PC-3 (cell line): ENCODE data around the gene WAS. TPM values are rescaled to one million over a fixed set of nuclear protein-coding genes. Genes with fewer than 3 reads are reported as not detected.

Source experiments
- ATAC-seq: fragments of 200-7000 bp; cut with Tn5 transposase; 2 replicates; pipeline ENCODE4 v1.9.1; 2020; ENCODE audit warnings: mild to moderate bottlenecking, moderate library complexity
- BruUV-seq: library from RNA; stranded (reverse); fragments of 400-500 nt; replicated peaks from 2 replicates; lab custom pipeline; 2021; lab: Mats Ljungman, UMichigan
- CTCF ChIA-PET: fragments of 300-600 bp; sonication (Branson Sonifier 250); formaldehyde crosslinking; loops from one replicate; lab custom pipeline; 2022; ENCODE audit warnings: antibody characterized with exemption; lab: Charles Lee
- POLR2A ChIA-PET: fragments of 300-600 bp; sonication (Branson Sonifier 250); formaldehyde crosslinking; loops from one replicate; lab custom pipeline; 2022; ENCODE audit warnings: antibody characterized with exemption; ENCODE audit not compliant: unreplicated experiment; lab: Charles Lee
- DNase-seq: peaks from one replicate; pipeline ENCODE4 v3.0.0-alpha.2; 2015
- H2AFZ ChIP-seq: fragments of 300-600 bp; sonication (generic); 2 replicates; pipeline ENCODE4 v1.6.0; 2016; ENCODE audit warnings: antibody characterized with exemption, low read length
- H3F3A ChIP-seq: fragments of 300-600 bp; sonication (generic); one replicate; pipeline ENCODE4 v1.6.0; 2017; ENCODE audit warnings: antibody characterized with exemption, low read length, control low read depth, mild to moderate bottlenecking; ENCODE audit not compliant: unreplicated experiment
- H3K27ac ChIP-seq: fragments of 300-600 bp; sonication (generic); 2 replicates; pipeline ENCODE4 v1.5.1; 2016; ENCODE audit warnings: mild to moderate bottlenecking, low read length
- H3K27me3 ChIP-seq: fragments of 300-600 bp; sonication (generic); 2 replicates; pipeline ENCODE4 v1.6.1; 2016; ENCODE audit warnings: low read length, mixed read lengths
- H3K36me3 ChIP-seq: fragments of 300-600 bp; sonication (generic); 2 replicates; pipeline ENCODE4 v1.6.1; 2016; ENCODE audit warnings: low read depth, mixed run types, low read length, mixed read lengths
- H3K4me1 ChIP-seq: fragments of 300-600 bp; sonication (generic); 2 replicates; pipeline ENCODE4 v1.5.1; 2016; ENCODE audit warnings: low read length; ENCODE audit not compliant: insufficient read depth
- H3K4me2 ChIP-seq: fragments of 300-600 bp; sonication (generic); 2 replicates; pipeline ENCODE4 v1.6.0; 2016; ENCODE audit warnings: low read length
- H3K4me3 ChIP-seq: fragments of 300-600 bp; sonication (generic); 2 replicates; pipeline ENCODE4 v1.5.1; 2016; ENCODE audit warnings: mild to moderate bottlenecking, low read length, mixed read lengths
- H3K79me2 ChIP-seq: fragments of 300-600 bp; sonication (generic); 2 replicates; pipeline ENCODE4 v1.6.1; 2017; ENCODE audit warnings: low read length, mixed read lengths
- H3K9ac ChIP-seq: fragments of 300-600 bp; sonication (generic); 2 replicates; pipeline ENCODE4 v1.6.0; 2016; ENCODE audit warnings: mild to moderate bottlenecking, low read length
- H3K9me2 ChIP-seq: fragments of 300-600 bp; sonication (generic); replicated peaks from 2 replicates; pipeline ENCODE4 v1.6.1; 2016; ENCODE audit warnings: mixed run types, low read length, mixed read lengths
- H3K9me3 ChIP-seq: fragments of 300-600 bp; sonication (generic); 2 replicates; pipeline ENCODE4 v1.6.1; 2016; ENCODE audit warnings: low read length, mixed read lengths
- H4K20me1 ChIP-seq: fragments of 300-600 bp; sonication (generic); 2 replicates; pipeline ENCODE4 v1.6.1; 2016; ENCODE audit warnings: low read length, mixed read lengths
- EZH2 ChIP-seq: fragments of 300-600 bp; sonication (generic); IDR thresholded peaks from one replicate; pipeline ENCODE4 v1.6.1; 2017; ENCODE audit warnings: antibody characterized with exemption, mild to moderate bottlenecking, low read length; ENCODE audit not compliant: unreplicated experiment
- EZH2phosphoT487 ChIP-seq: fragments of 300-600 bp; sonication (generic); IDR thresholded peaks from 2 replicates; pipeline ENCODE4 v1.6.1; 2018; ENCODE audit warnings: mild to moderate bottlenecking, antibody characterized with exemption, low read length, borderline replicate concordance
- intact Hi-C: fragments of 100-400 bp; cut with micrococcal nuclease; formaldehyde crosslinking; loops from 2 replicates; pipeline ENCODE4 v1.9.0; 2023
- total RNA-seq: library from RNA; depleted of rRNA; stranded (reverse); fragments of >200 nt; gene quantifications from 2 replicates; pipeline ENCODE4 v1.2.3, GENCODE V29; 2014
- TF ChIP-seq, protein P1 (sequence below): fragments of 300-600 bp; sonication (generic); conservative IDR thresholded peaks from 2 replicates; pipeline ENCODE4 v1.5.1; 2017; ENCODE audit warnings: antibody characterized with exemption, low read depth, mild to moderate bottlenecking, low read length

WAS gene
- total RNA-seq, 1 experiment from 2014 or later: 0.66 TPM

DNA sequence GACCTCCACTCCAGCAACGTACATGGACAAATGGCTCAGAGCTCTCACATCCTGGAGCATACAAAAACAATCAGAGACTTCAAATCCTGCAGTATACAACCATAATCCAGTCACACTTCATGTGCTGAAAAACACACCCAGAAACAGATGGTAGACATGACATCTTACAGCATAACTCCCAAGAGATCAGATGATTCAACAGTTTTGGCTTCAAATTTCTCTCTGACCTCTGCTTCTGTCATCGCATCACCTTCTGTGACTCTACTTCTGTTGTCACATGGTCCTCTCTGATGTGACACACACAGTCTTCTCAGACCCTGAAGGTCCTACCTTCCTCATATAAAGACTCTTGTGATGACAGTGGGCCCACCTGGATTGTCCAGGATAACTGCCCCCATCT is 31.5 kb downstream of the WAS start:
- peaks cover 17% of the 10 kb centered on the region; the same call in 1 of the 2 replicates for H3K4me1 ChIP-seq
- POLR2A ChIA-PET: no interaction called here
- no peak overlapping the region for H2AFZ ChIP-seq
- no peaks in the 10 kb centered on the region for H3K36me3 ChIP-seq
- BruUV-seq: no TSS peak
- H3K9ac ChIP-seq: no peak overlapping the region; the same call in 1 of the 2 replicates
- no peaks in the 10 kb centered on the region for H4K20me1 ChIP-seq
- H3K79me2 ChIP-seq: no peaks in the 10 kb centered on the region
- no peak overlapping the region for H3K4me2 ChIP-seq
- no peak for ATAC-seq
- CTCF ChIA-PET: no interaction called here
- no peak overlapping the region for H3K4me3 ChIP-seq
- no peaks in the 10 kb centered on the region for H3K27me3 ChIP-seq
- H3F3A ChIP-seq: no peaks in the 10 kb centered on the region
- no peak for TF ChIP-seq EZH2phosphoT487
- TF ChIP-seq, protein P1, sequence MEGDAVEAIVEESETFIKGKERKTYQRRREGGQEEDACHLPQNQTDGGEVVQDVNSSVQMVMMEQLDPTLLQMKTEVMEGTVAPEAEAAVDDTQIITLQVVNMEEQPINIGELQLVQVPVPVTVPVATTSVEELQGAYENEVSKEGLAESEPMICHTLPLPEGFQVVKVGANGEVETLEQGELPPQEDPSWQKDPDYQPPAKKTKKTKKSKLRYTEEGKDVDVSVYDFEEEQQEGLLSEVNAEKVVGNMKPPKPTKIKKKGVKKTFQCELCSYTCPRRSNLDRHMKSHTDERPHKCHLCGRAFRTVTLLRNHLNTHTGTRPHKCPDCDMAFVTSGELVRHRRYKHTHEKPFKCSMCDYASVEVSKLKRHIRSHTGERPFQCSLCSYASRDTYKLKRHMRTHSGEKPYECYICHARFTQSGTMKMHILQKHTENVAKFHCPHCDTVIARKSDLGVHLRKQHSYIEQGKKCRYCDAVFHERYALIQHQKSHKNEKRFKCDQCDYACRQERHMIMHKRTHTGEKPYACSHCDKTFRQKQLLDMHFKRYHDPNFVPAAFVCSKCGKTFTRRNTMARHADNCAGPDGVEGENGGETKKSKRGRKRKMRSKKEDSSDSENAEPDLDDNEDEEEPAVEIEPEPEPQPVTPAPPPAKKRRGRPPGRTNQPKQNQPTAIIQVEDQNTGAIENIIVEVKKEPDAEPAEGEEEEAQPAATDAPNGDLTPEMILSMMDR: no peak
- no peaks in the 10 kb centered on the region for H3K9me2 ChIP-seq
- intact Hi-C loops: no loop called here
- peak; percentile 31 for DNase-seq
- peak overlapping the region; percentile 18; the same call in 1 of the 2 replicates for H3K27ac ChIP-seq
- no peaks in the 10 kb centered on the region for H3K9me3 ChIP-seq

DNA sequence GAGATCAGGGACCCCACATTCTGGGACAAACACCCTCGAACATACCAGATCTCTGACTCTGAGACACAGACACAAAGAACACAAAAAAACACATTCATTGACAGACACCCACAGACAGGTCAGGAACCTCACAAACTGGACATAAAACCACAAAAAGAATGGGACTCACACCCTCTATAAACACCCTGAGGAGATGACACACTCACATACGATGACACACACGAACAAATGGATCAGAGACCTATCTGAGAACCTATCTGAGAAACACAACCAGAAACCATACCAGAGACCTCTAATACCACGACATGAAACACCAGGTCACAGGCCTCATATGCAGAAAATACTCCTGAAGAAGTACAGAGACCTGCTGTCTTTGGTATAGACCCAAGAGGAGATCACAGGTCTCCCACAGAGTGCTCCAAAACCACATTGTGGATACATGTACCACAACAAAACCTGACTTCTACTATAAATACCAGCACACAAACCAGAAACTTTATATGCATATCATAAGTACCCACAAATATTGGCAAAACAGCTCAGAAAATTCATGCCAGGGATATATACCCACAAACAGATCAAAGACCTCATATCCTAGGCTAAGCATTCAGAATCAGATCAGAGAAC is 32.4 kb downstream of the WAS start:
- no peak for TF ChIP-seq EZH2phosphoT487
- no peak for TF ChIP-seq EZH2
- Histone ChIP-seq H3K27ac (peak overlapping the region; percentile 37; the same call in 1 of the 2 replicates), H3K9ac (no peak overlapping the region), H2AFZ (no peak overlapping the region), H3F3A (no peaks in the 10 kb centered on the region), H3K4me2 (0 out of 2 replicates have a peak overlapping the region, but pooled peaks have one; percentile 15), H3K27me3 (no peaks in the 10 kb centered on the region), H3K79me2 (no peaks in the 10 kb centered on the region), H4K20me1 (no peaks in the 10 kb centered on the region), H3K9me3 (no peaks in the 10 kb centered on the region), H3K4me3 (no peak overlapping the region), H3K4me1 (peaks cover 17% of the 10 kb centered on the region; the same call in 1 of the 2 replicates), H3K36me3 (no peaks in the 10 kb centered on the region), H3K9me2 (no peaks in the 10 kb centered on the region)
- DNase-seq (peak; percentile 32), ATAC-seq (peak; percentile 40; the same call in 1 of the 2 replicates)
- CTCF ChIA-PET: no interaction called here
- POLR2A ChIA-PET: interaction anchor here (0.6 kb wide), 1 partner anchor 385 kb away, joined by 5 read pairs; no protein-coding TSS in a partner anchor
- BruUV-seq: no TSS peak
- intact Hi-C loops: no loop called here

DNA sequence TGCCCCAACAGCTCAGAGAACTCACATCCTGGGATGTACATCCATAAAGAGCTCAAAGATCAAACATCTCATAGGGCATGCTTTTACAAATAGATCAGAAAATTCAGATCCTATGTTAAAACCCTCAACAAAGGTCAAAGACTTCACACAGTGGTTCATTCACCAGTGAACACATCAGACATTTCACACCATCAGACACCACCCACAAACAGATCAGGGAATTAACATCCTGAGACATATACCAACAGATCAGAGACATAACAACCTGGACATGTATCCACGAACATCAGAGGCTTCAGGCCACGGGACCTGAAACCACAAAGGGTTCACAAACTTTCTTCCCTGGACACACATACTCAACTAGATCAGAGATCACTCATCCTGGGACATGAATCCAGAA is 36.4 kb downstream of the WAS start:
- POLR2A ChIA-PET: no interaction called here
- no peak for ATAC-seq

More for the DNA sequence above, 36.4 kb downstream of the WAS start:
- no peaks in the 10 kb centered on the region for H3K36me3 ChIP-seq
- H3K9me2 ChIP-seq: no peaks in the 10 kb centered on the region
- no peaks in the 10 kb centered on the region for H3F3A ChIP-seq
- no peak overlapping the region for H3K4me3 ChIP-seq
- no TSS peak for BruUV-seq
- intact Hi-C loops: no loop called here
- no peaks in the 10 kb centered on the region for H3K79me2 ChIP-seq
- H3K4me1 ChIP-seq: peaks cover 13% of the 10 kb centered on the region; the same call in 1 of the 2 replicates
- DNase-seq: no peak
- H3K9me3 ChIP-seq: no peaks in the 10 kb centered on the region
- H4K20me1 ChIP-seq: no peaks in the 10 kb centered on the region
- no peak overlapping the region for H3K9ac ChIP-seq
- no peaks in the 10 kb centered on the region for H3K27me3 ChIP-seq
- H3K27ac ChIP-seq: no peak overlapping the region
- TF ChIP-seq EZH2phosphoT487 (no peak), EZH2 (no peak)
- TF ChIP-seq, protein P1: no peak
- no peak overlapping the region for H3K4me2 ChIP-seq
- H2AFZ ChIP-seq: no peak overlapping the region
- CTCF ChIA-PET: no interaction called here
